GM12874 (cell line): ENCODE results near the gene KLF15.

Experiments
- CTCF ChIP-seq: IDR thresholded peaks from 2 replicates; pipeline ENCODE4 v1.5.1; 2011; ENCODE audit warnings: low read depth, mild to moderate bottlenecking, control low read depth, low read length, moderate library complexity; ENCODE audit not compliant: insufficient read depth

KLF15 gene

GRCh38 chr3:126338790-126339288 is 18.4 kb downstream of the KLF15 start:
- no peak for TF ChIP-seq CTCF

- TF ChIP-seq CTCF, result no peak
Observed at GRCh38 chr3:126337980-126338651, 19.1 kb downstream of the KLF15 start.

- TF ChIP-seq CTCF, result no peak
Observed at GRCh38 chr3:126329927-126330725, 27.1 kb downstream of the KLF15 start.

- TF ChIP-seq CTCF, result no peak
Observed at GRCh38 chr3:126326629-126327028, 30.6 kb downstream of the KLF15 start.

- TF ChIP-seq CTCF, result no peak
Observed at GRCh38 chr3:126322181-126322967, 34.8 kb downstream of the KLF15 start.

GRCh38 chr3:126321490-126321889 is 35.7 kb downstream of the KLF15 start:
- TF ChIP-seq CTCF, result no peak
